ENCODE data around the gene ALG9.

DNA sequence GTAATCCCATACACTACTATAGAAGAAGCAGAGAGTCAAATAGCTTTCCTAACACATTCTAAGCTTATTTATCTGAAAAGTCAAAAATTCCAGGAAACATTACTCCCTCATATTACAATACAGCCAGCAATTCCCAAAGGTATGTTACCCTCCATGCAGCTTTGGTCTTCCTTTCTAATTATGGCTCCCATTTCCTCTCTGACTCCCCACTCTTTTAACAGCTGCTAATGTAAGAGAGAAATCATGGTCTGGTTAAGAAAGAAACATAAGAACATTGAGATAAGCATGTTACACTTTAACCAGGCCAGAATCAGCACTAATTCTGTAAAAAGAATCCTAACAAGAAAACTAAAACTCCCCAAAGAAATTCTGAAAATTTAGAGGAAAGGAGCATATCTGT is 112.0 kb downstream of the ALG9 start:
- TF ChIP-seq, protein P1, sequence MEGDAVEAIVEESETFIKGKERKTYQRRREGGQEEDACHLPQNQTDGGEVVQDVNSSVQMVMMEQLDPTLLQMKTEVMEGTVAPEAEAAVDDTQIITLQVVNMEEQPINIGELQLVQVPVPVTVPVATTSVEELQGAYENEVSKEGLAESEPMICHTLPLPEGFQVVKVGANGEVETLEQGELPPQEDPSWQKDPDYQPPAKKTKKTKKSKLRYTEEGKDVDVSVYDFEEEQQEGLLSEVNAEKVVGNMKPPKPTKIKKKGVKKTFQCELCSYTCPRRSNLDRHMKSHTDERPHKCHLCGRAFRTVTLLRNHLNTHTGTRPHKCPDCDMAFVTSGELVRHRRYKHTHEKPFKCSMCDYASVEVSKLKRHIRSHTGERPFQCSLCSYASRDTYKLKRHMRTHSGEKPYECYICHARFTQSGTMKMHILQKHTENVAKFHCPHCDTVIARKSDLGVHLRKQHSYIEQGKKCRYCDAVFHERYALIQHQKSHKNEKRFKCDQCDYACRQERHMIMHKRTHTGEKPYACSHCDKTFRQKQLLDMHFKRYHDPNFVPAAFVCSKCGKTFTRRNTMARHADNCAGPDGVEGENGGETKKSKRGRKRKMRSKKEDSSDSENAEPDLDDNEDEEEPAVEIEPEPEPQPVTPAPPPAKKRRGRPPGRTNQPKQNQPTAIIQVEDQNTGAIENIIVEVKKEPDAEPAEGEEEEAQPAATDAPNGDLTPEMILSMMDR (conservative IDR thresholded peaks at IDR 0.05) = no peak
- TF ChIP-seq ZFX (IDR thresholded peaks at IDR 0.05) = no peak

Measured in C4-2B (cell line).